CD4-positive, alpha-beta T cell (primary cell): ENCODE data around the gene PRPF38A. TPM values are rescaled to one million over a fixed set of nuclear protein-coding genes. Genes with fewer than 3 reads are reported as not detected.

Source experiments
- ATAC-seq: fragments of 200-7000 bp; cut with Tn5 transposase; one replicate; pipeline ENCODE4 v1.10.0; 2022; ENCODE audit warnings: mild to moderate bottlenecking; ENCODE audit not compliant: poor library complexity
- CTCF ChIA-PET: fragments of 350-600 bp; sonication (Branson Sonifier 250); formaldehyde crosslinking; loops from one replicate; lab custom pipeline; 2021; ENCODE audit warnings: antibody characterized with exemption, inconsistent platforms; lab: Charles Lee
- POLR2A ChIA-PET: fragments of 350-600 bp; sonication (Branson Sonifier 250); formaldehyde crosslinking; loops from one replicate; lab custom pipeline; 2021; ENCODE audit warnings: antibody characterized with exemption, inconsistent platforms; lab: Charles Lee
- DNase-seq, 14 experiments: peaks; one replicate each; pipeline ENCODE4 v3.0.0-alpha.2; 2013 to 2020; ENCODE audit warnings: mixed read lengths in 2 of 14
- H3K27ac ChIP-seq, 2 donors: one replicate each; pipeline versions ENCODE4 v1.5.1 to v1.7.0; 2013; ENCODE audit warnings: low read length in 2 of 2, low read depth in 1 of 2, mild to moderate bottlenecking in 1 of 2
- H3K27me3 ChIP-seq, 2 experiments: 1 replicate in 1 of 2; 2 replicates in 1 of 2; pipeline versions ENCODE4 v1.6.1 to v1.7.0; 2013; ENCODE audit warnings: low read length in 2 of 2, control low read depth in 1 of 2, mild to moderate bottlenecking in 1 of 2, moderate library complexity in 1 of 2; ENCODE audit not compliant: insufficient read depth in 2 of 2, control insufficient read depth in 1 of 2
- H3K36me3 ChIP-seq: one replicate; pipeline ENCODE4 v1.6.1; 2013; ENCODE audit warnings: low read length, control low read depth; ENCODE audit not compliant: insufficient read depth
- H3K4me1 ChIP-seq: one replicate; pipeline ENCODE4 v1.6.1; 2013; ENCODE audit warnings: low read length, control low read depth; ENCODE audit not compliant: insufficient read depth
- H3K4me3 ChIP-seq: one replicate; pipeline ENCODE4 v1.5.1; 2013; ENCODE audit warnings: mild to moderate bottlenecking, low read length, moderate library complexity
- H3K9me3 ChIP-seq, 2 experiments: 1 replicate in 1 of 2; 2 replicates in 1 of 2; pipeline versions ENCODE4 v1.6.1 to v1.7.0; 2013; ENCODE audit warnings: low read length in 2 of 2, mild to moderate bottlenecking in 2 of 2, control low read depth in 1 of 2, moderate library complexity in 1 of 2; ENCODE audit not compliant: control insufficient read depth in 1 of 2, insufficient read depth in 1 of 2
- H3K27ac Mint-ChIP-seq: one replicate; pipeline ENCODE4 v1.8.0; 2020; ENCODE audit warnings: mixed read lengths
- H3K27me3 Mint-ChIP-seq: one replicate; pipeline ENCODE4 v1.8.0; 2021; ENCODE audit warnings: mixed read lengths
- H3K36me3 Mint-ChIP-seq: one replicate; pipeline ENCODE4 v1.8.0; 2021; ENCODE audit warnings: low read depth, mixed read lengths
- H3K4me1 Mint-ChIP-seq: one replicate; pipeline ENCODE4 v1.8.0; 2021; ENCODE audit warnings: low read depth, mixed read lengths
- H3K4me3 Mint-ChIP-seq: one replicate; pipeline ENCODE4 v1.8.0; 2020; ENCODE audit warnings: mild to moderate bottlenecking, mixed read lengths
- H3K9me3 Mint-ChIP-seq: one replicate; pipeline ENCODE4 v1.8.0; 2020; ENCODE audit warnings: mixed read lengths
- CTCF ChIP-seq: fragments of 200-600 bp; IDR thresholded peaks from one replicate; pipeline ENCODE4 v1.8.0; 2022; ENCODE audit warnings: antibody characterized with exemption, mild to moderate bottlenecking
- intact Hi-C, 2 experiments: fragments of 100-400 bp; cut with DNase I in 1 of 2; cut with micrococcal nuclease in 1 of 2; formaldehyde crosslinking; loops; one replicate each; pipeline versions ENCODE4 v1.15.1 to v1.9.0; 2023 to 2025; cut with DNase I, micrococcal nuclease
- total RNA-seq, 174 experiments: library from RNA in 2 of 174; stranded (reverse) in 2 of 174; gene quantifications; one replicate each; pipeline ENCODE4 v1.2.3 and lab custom pipeline; 2021 to 2026

The PRPF38A gene
- total RNA-seq, 2 experiments from 2014 or later: 56.2 to 63.6 TPM

DNA sequence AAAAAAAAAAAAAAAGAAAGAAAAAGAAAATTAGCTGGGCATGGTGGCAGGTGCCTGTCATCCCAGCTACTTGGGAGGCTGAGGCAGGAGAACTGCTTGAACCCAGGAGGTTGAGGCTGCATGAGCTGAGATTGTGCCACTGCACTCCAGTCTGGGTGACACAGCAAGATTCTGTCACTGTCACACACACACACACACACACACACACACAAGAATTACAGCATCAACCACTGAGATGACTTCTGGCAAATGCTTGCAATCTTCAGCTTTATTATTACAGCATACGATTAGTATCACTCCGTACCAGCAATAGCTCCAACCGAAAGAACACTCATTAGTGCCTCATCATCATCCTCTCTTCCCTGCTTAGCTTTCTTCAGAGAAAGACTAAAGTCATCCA lies 4.8 kb upstream of the PRPF38A start:
- Histone ChIP-seq H3K4me3 (no peak overlapping the region), H3K36me3 (no peaks in the 10 kb centered on the region), H3K9me3 (no peaks in the 10 kb centered on the region), H3K27me3 (no peaks in the 10 kb centered on the region), H3K27ac (no peak overlapping the region), H3K4me1 (peaks cover 5% of the 10 kb centered on the region)
- Mint-ChIP-seq H3K4me1 (peaks cover 13% of the 10 kb centered on the region), H3K9me3 (no peaks in the 10 kb centered on the region), H3K36me3 (peaks cover 7% of the 10 kb centered on the region), H3K27me3 (no peaks in the 10 kb centered on the region), H3K27ac (no peak overlapping the region), H3K4me3 (no peak overlapping the region)
- CTCF ChIA-PET: interaction anchor here (0.6 kb wide), 1 partner anchor 157 kb away, joined by 3 read pairs; no protein-coding TSS in a partner anchor
- intact Hi-C loops: loop anchor here in 1 of 2 experiments (5.0 to 10.0 kb wide), 4 partner anchors 255 to 525 kb away; partner anchors contain the start of genes BTF3L4, ECHDC2, SCP2 and TXNDC12
- no peak for ATAC-seq
- POLR2A ChIA-PET: no interaction called here
- DNase-seq: no peak
- TF ChIP-seq CTCF: no peak

- Histone ChIP-seq H3K36me3 (no peaks in the 10 kb centered on the region), H3K27ac (no peak overlapping the region), H3K4me1 (peaks cover 5% of the 10 kb centered on the region), H3K9me3 (no peaks in the 10 kb centered on the region), H3K4me3 (no peak overlapping the region), H3K27me3 (no peaks in the 10 kb centered on the region)
- Mint-ChIP-seq H3K27me3 (no peaks in the 10 kb centered on the region), H3K27ac (no peak overlapping the region), H3K36me3 (peaks cover 12% of the 10 kb centered on the region), H3K4me1 (peaks cover 18% of the 10 kb centered on the region), H3K9me3 (no peaks in the 10 kb centered on the region), H3K4me3 (no peak overlapping the region)
- intact Hi-C loops: loop anchor here in 1 of 2 experiments (5.0 to 10.0 kb wide), 4 partner anchors 255 to 525 kb away; partner anchors contain the start of genes BTF3L4, ECHDC2, SCP2 and TXNDC12
- no peak for DNase-seq
- ATAC-seq: no peak
- no peak for TF ChIP-seq CTCF
- ChIA-PET CTCF (no interaction called here), POLR2A (no interaction called here)
Measured at GRCh38 chr1:52400131-52400530, 4.3 kb upstream of the PRPF38A start.

- intact Hi-C loops: loop anchor here (1.0 to 10.0 kb wide), 7 partner anchors 36 to 522 kb away; partner anchors contain the start of genes BTF3L4 (in 1 of the 2), CC2D1B (in 1 of the 2), ECHDC2 (in 1 of the 2) and SCP2 (in 1 of the 2)
- POLR2A ChIA-PET: interaction anchor here (3.3 kb wide), 1 partner anchor 150 kb away, joined by 21 read pairs; the partner anchor contains the start of gene TUT4
- no peaks in the 10 kb centered on the region for H3K27me3 ChIP-seq
- no peak overlapping the region for H3K4me3 ChIP-seq
- peaks cover 34% of the 10 kb centered on the region for H3K36me3 Mint-ChIP-seq
- H3K27ac Mint-ChIP-seq: peak overlapping the region; percentile 99
- CTCF ChIA-PET: interaction anchor here (2.1 kb wide), 1 partner anchor 36 kb away, joined by 14 read pairs; the partner anchor contains the start of gene CC2D1B
- H3K9me3 Mint-ChIP-seq: no peaks in the 10 kb centered on the region
- no peak for TF ChIP-seq CTCF
- peaks cover 13% of the 10 kb centered on the region for H3K4me1 ChIP-seq
- H3K9me3 ChIP-seq: no peaks in the 10 kb centered on the region
- no peaks in the 10 kb centered on the region for H3K27me3 Mint-ChIP-seq
- no peak overlapping the region for H3K27ac ChIP-seq
- ATAC-seq (no peak), DNase-seq (no peak)
- peak overlapping the region; percentile 49 for H3K4me3 Mint-ChIP-seq
- peaks cover 13% of the 10 kb centered on the region for H3K36me3 ChIP-seq
- peaks cover 39% of the 10 kb centered on the region for H3K4me1 Mint-ChIP-seq
Measured at GRCh38 chr1:52402860-52403240, 1.6 kb upstream of the PRPF38A start.
